Stimulated activated CD8-positive, alpha-beta memory T cell treated with anti-CD3 and anti-CD28 coated beads, Interleukin-15, amount 100 ng/mL, for 48 hours (primary cell): ENCODE results near the gene FSTL3.
"Not testable (repeated sequence)": the region's sequence is repeated elsewhere in the genome, so short reads cannot be mapped to it uniquely, and the experiment has no call there.

Source experiments
- DNase-seq, 2 donors: peaks; one replicate each; pipeline ENCODE4 v3.0.0-alpha.2; 2020; ENCODE audit warnings: low read depth in 2 of 2

The FSTL3 gene

GRCh38 chr19:682678-683320, 6.6 kb downstream of the FSTL3 start:
- no peak for DNase-seq

- DNase-seq, result no peak
These were observed 9.3 kb downstream of the FSTL3 start for GRCh38 chr19:685454-685931.

GRCh38 chr19:686589-687297, 10.6 kb downstream of the FSTL3 start:
- no peak for DNase-seq

- DNase-seq, result no peak
These were observed 11.5 kb downstream of the FSTL3 start for GRCh38 chr19:687569-688166.

- no peak for DNase-seq
These were observed 12.0 kb downstream of the FSTL3 start for GRCh38 chr19:688214-688613.

- no peak for DNase-seq
These were observed 12.8 kb downstream of the FSTL3 start for GRCh38 chr19:688992-689391.

GRCh38 chr19:690203-690602, 14.0 kb downstream of the FSTL3 start:
- no peak for DNase-seq

- no peak for DNase-seq
These were observed 18.5 kb downstream of the FSTL3 start for GRCh38 chr19:694481-695351.

GRCh38 chr19:695352-695949, 19.3 kb downstream of the FSTL3 start, which contains the start of gene PRSS57:
TSS of gene PRSS57 (minus strand) at chr19:695452. CDS start at chr19:695430, 22 bp downstream.
- no peak for DNase-seq

GRCh38 chr19:698529-698928, 22.3 kb downstream of the FSTL3 start:
- DNase-seq, result not testable (repeated sequence)

- DNase-seq, result not testable (repeated sequence)
These were observed 23.7 kb downstream of the FSTL3 start for GRCh38 chr19:699885-700284.

GRCh38 chr19:702847-703246, 26.7 kb downstream of the FSTL3 start:
- not testable (repeated sequence) for DNase-seq

GRCh38 chr19:703329-703650, 27.1 kb downstream of the FSTL3 start:
- no peak for DNase-seq

GRCh38 chr19:703651-704446, 27.7 kb downstream of the FSTL3 start:
- peak; percentile 47 to 59 for DNase-seq

- no peak for DNase-seq
These were observed 28.2 kb downstream of the FSTL3 start for GRCh38 chr19:704447-704741.

- no peak for DNase-seq
These were observed 32.3 kb downstream of the FSTL3 start, which contains the start of gene PALM for GRCh38 chr19:708154-709143. TSS of gene PALM (plus strand) at chr19:708935. CDS start at chr19:709147, 212 bp downstream.

- no peak for DNase-seq
These were observed 33.2 kb downstream of the FSTL3 start for GRCh38 chr19:709196-709964.

GRCh38 chr19:709965-710571, 33.9 kb downstream of the FSTL3 start:
- DNase-seq, result no peak
